Right lobe of liver (tissue), 6 donors: ENCODE data around the gene MOCS1. TPM values are rescaled to one million over a fixed set of nuclear protein-coding genes. Genes with fewer than 3 reads are reported as not detected.
A peak's percentile ranks its signal among the peaks of the same experiment; 100 is the strongest.

Experiments used
- ATAC-seq, 4 donors: fragments of 200-7000 bp; cut with Tn5 transposase; one replicate each; pipeline ENCODE4 v1.9.1; 2020; ENCODE audit warnings: mild to moderate bottlenecking in 4 of 4, moderate library complexity in 4 of 4
- DNase-seq, 3 donors: peaks; one replicate each; pipeline ENCODE4 v3.0.0-alpha.2; 2020
- H3K27ac ChIP-seq, 3 donors: fragments of 200-600 bp; one replicate each; pipeline ENCODE4 v1.8.0; 2022
- H3K27me3 ChIP-seq, 2 donors: fragments of 200-600 bp; one replicate each; pipeline ENCODE4 v1.8.0; 2022
- H3K36me3 ChIP-seq, 4 donors: fragments of 200-600 bp; sonication (generic) in 1 of 4; one replicate each; pipeline versions ENCODE4 v1.5.1 to v1.8.0; 2017 to 2022; ENCODE audit warnings: control low read depth in 1 of 4
- H3K4me1 ChIP-seq, 4 donors: fragments of 200-600 bp; sonication (generic) in 1 of 4; one replicate each; pipeline versions ENCODE4 v1.5.1 to v1.8.0; 2017 to 2022; ENCODE audit warnings: control low read depth in 1 of 4
- H3K4me3 ChIP-seq, 3 donors: fragments of 200-600 bp; one replicate each; pipeline ENCODE4 v1.8.0; 2022
- H3K9me3 ChIP-seq, 4 donors: fragments of 200-600 bp; sonication (generic) in 1 of 4; one replicate each; pipeline versions ENCODE4 v1.5.1 to v1.8.0; 2017 to 2022; ENCODE audit warnings: control low read depth in 1 of 4
- CTCF ChIP-seq, 4 donors: fragments of 200-600 bp in 3 of 4; fragments of 450-650 bp in 1 of 4; IDR thresholded peaks; one replicate each; pipeline versions ENCODE4 v1.5.1 to v1.8.0; 2016 to 2022; ENCODE audit warnings: antibody characterized with exemption in 4 of 4, mild to moderate bottlenecking in 2 of 4
- POLR2A ChIP-seq: fragments of 450-650 bp; IDR thresholded peaks from one replicate; pipeline ENCODE4 v1.6.1; 2017; ENCODE audit warnings: antibody characterized with exemption, mild to moderate bottlenecking
- WGBS: methylation state at CpG from one replicate; pipeline ENCODE4 v1.1.6; 2018; ENCODE audit warnings: low coverage, low lambda C conversion rate; ENCODE audit not compliant: insufficient coverage; ENCODE audit errors: missing lambda C conversion rate; 5-methylcytosine and 5-hydroxymethylcytosine counted together
- intact Hi-C, 2 donors: fragments of 100-400 bp; cut with DNase I; formaldehyde crosslinking; loops; one replicate each; pipeline versions ENCODE4 v1.11.2 to v1.14.1; 2022
- total RNA-seq, 6 experiments: library from RNA; depleted of rRNA in 2 of 6; stranded (reverse); fragments of >200 nt in 2 of 6; fragmentation: NEBNext Ultra II Directional in 3 of 6; extraction: Animal tissue kit (Norgen Biotek cat#: 25700) in 3 of 6; gene quantifications; one replicate each; pipeline versions ENCODE4 v1.1.0 to v1.2.4, GENCODE V29; 2016 to 2023
- donor health status: DM: no; HTN: yes; CAD: no.
- donor health status: DM: no; HTN: no; CAD: no.
- donor health status: DM: no; HTN: no; CAD: no.
- donor health status: DM: no; HTN: yes; CAD: no.
- donor health status: DM: no; HTN: yes; CAD: no.

MOCS1 gene
- total RNA-seq, 6 experiments from 2014 or later = 18.0 to 35.3 (median 27.8) TPM

- DNase-seq = no peak
- H3K9me3 ChIP-seq = no peaks in the 10 kb centered on the region
- no peak overlapping the region for H3K4me3 ChIP-seq
- intact Hi-C loops = no loop called here
- no peaks in the 10 kb centered on the region for H3K36me3 ChIP-seq
- WGBS = 50% methylated on average over 2 of the region's 5 CpGs
- peaks cover 0 to 2% (median 0%) of the 10 kb centered on the region in 4 donors for H3K4me1 ChIP-seq
- H3K27me3 ChIP-seq = no peaks in the 10 kb centered on the region
- no peak for ATAC-seq
- H3K27ac ChIP-seq = no peak overlapping the region
- no peak for TF ChIP-seq POLR2A
- TF ChIP-seq CTCF (IDR thresholded peaks at IDR 0.05) = no peak
Observed at GRCh38 chr6:39884696-39885095, 49.6 kb downstream of the MOCS1 start.

- Histone ChIP-seq H3K4me1 (peaks cover 0 to 6% (median 0%) of the 10 kb centered on the region in 4 donors), H3K4me3 (no peak overlapping the region), H3K27ac (no peak overlapping the region), H3K27me3 (no peaks in the 10 kb centered on the region), H3K9me3 (no peaks in the 10 kb centered on the region), H3K36me3 (no peaks in the 10 kb centered on the region)
- WGBS = 33% methylated on average over 5 of the region's 8 CpGs
- ATAC-seq (peak in 2 of 4 donors; percentile 37 to 46), DNase-seq (no peak)
- intact Hi-C loops = no loop called here
- TF ChIP-seq CTCF (IDR thresholded peaks at IDR 0.05) (no peak), POLR2A (no peak)
Observed at GRCh38 chr6:39882531-39882899, 51.7 kb downstream of the MOCS1 start.

GRCh38 chr6:39881851-39882530, 52.3 kb downstream of the MOCS1 start:
- Histone ChIP-seq H3K4me3 (no peak overlapping the region), H3K27me3 (no peaks in the 10 kb centered on the region), H3K4me1 (peaks cover 0 to 6% (median 0%) of the 10 kb centered on the region in 4 donors), H3K27ac (no peak overlapping the region), H3K36me3 (no peaks in the 10 kb centered on the region), H3K9me3 (no peaks in the 10 kb centered on the region)
- DNase-seq (no peak), ATAC-seq (no peak)
- TF ChIP-seq CTCF (IDR thresholded peaks at IDR 0.05) (no peak), POLR2A (no peak)
- WGBS = 71% methylated on average over 11 of the region's 16 CpGs
- intact Hi-C loops = no loop called here

- peaks cover 0 to 6% (median 0%) of the 10 kb centered on the region in 4 donors for H3K4me1 ChIP-seq
- no peak for DNase-seq
- H3K27me3 ChIP-seq = no peaks in the 10 kb centered on the region
- no peak overlapping the region for H3K4me3 ChIP-seq
- H3K9me3 ChIP-seq = no peaks in the 10 kb centered on the region
- intact Hi-C loops = no loop called here
- H3K36me3 ChIP-seq = no peaks in the 10 kb centered on the region
- WGBS = 33% methylated on average over 3 of the region's 4 CpGs
- H3K27ac ChIP-seq = no peak overlapping the region
- TF ChIP-seq POLR2A = no peak
- no peak for ATAC-seq
Observed at GRCh38 chr6:39880594-39880993, 53.7 kb downstream of the MOCS1 start.

GRCh38 chr6:39879535-39879934, 54.7 kb downstream of the MOCS1 start:
- TF ChIP-seq CTCF (IDR thresholded peaks at IDR 0.05) = no peak
- TF ChIP-seq POLR2A = no peak
- 50% methylated on average over 3 of the region's 3 CpGs for WGBS
- H3K4me1 ChIP-seq = peaks cover 0 to 6% (median 0%) of the 10 kb centered on the region in 4 donors
- no peaks in the 10 kb centered on the region for H3K27me3 ChIP-seq
- H3K9me3 ChIP-seq = no peaks in the 10 kb centered on the region
- H3K4me3 ChIP-seq = no peak overlapping the region
- H3K36me3 ChIP-seq = no peaks in the 10 kb centered on the region
- no peak overlapping the region for H3K27ac ChIP-seq
- intact Hi-C loops = no loop called here
- DNase-seq (peak in 1 of 3 donors; percentile 23), ATAC-seq (peak; percentile 28 to 77 (median 38))
